Activated CD8-positive, alpha-beta memory T cell treated with anti-CD3 and anti-CD28 coated beads, Interleukin-2, amount 50 U/mL, for 24 hours (primary cell): ENCODE measurements around the gene EVL.
A peak's percentile ranks its signal among the peaks of the same experiment; 100 is the strongest.
"Not testable (repeated sequence)": the region's sequence is repeated elsewhere in the genome, so short reads cannot be mapped to it uniquely, and the experiment has no call there.

ENCODE experiments used
- DNase-seq: peaks from one replicate; pipeline ENCODE4 v3.0.0-alpha.2; 2020; ENCODE audit errors: extremely low read depth

The EVL gene, protein sequence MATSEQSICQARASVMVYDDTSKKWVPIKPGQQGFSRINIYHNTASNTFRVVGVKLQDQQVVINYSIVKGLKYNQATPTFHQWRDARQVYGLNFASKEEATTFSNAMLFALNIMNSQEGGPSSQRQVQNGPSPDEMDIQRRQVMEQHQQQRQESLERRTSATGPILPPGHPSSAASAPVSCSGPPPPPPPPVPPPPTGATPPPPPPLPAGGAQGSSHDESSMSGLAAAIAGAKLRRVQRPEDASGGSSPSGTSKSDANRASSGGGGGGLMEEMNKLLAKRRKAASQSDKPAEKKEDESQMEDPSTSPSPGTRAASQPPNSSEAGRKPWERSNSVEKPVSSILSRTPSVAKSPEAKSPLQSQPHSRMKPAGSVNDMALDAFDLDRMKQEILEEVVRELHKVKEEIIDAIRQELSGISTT

DNA sequence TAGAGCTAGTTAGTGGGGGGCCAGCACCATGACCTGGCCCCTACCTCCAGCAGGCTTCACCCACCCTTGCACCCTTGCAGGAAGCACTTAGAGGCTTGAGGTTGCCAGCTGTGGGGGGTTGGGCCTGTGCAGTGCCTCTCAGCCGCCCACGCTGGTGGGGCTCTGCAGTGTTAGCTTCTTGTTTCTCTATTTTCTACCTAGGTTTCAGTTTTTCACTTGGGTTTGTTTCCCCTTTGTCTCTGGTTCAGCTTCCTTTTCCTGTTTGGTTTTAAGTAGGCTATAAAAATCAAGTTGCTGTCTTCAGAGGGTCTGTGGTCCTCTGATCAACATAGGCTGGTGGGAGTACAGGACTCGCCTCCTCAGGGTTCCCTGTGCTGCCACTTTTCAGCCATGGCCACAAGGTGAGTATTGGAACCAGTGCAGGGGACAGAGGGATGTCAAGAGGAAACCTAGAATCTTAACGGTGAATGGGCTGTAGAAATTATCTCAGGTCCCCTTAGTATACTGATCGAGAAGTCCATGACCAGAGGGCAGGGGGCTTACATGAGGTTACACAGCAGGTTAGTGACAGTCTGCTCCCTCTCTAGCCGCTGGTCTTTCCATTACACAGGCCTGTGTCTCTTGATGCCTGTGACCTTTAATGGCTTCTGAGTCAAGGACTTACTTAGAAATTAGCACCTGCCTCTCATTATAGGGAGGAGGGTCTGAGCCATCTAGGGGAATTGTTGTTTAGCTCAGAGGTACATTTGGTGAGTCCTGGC, at the start of gene EVL:
TSS of gene EVL (plus strand) at position 312 of the 761 bp plus-strand sequence. CDS start at position 391, 79 bp downstream.
- peak; percentile 72 for DNase-seq

DNA sequence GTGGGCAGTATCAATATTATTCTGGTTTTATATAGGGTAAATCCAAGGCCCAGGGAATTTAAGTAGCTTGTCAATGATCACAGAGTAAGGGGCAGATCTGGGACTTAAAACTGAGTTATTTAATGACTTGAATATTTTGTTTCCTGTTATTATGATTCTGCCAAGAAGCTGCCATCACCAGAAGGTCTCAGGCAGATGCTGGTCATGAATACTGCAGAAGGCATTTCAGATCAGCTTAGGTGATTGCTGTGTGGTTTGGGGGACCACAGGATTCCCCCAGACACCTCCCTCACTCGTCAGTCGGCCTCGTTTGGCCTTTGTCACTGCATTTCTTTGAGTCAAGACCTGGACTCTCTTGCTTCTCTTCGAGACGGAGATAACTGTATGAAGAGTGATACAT, 47.7 kb upstream of the EVL start:
- no peak for DNase-seq

DNA sequence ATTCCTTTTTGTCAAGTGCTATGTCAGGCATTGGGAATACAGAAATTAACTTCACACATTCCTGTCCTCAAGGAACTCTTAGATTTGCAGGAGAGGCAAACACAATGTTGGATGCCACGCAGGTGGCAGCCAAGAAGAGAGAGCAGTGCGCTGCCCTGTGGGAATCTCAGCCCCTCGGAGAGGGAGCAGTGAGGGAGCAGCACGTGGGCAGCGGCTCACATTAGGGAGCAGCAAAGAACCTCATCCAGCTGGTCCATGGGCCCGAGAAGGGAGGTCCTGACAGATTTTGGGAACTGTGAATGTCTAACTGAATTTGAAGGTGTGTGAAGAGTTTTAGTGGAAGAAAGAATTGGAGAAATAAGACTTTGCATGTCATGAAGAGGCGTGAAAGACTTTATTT, 47.2 kb upstream of the EVL start:
- no peak for DNase-seq

DNA sequence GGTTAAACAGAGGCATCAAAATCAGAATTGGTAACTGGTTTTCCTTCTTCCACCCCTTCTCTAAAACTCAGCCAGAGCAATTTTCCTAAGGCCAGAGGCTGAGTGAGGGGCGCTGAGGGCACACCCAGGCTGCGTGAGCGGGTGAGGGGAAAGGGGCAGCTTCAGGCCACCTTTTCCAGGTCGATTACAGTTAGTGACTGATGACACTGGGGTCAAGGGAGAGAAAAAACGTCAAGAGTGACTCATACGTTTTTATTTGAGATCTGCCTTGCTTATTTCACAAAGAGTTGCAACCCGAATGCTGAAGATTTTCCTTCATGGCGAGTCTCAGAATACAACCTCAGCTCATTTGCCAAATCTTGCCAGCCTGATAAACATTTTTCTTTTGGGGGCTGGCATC, 46.7 kb upstream of the EVL start:
- no peak for DNase-seq

DNA sequence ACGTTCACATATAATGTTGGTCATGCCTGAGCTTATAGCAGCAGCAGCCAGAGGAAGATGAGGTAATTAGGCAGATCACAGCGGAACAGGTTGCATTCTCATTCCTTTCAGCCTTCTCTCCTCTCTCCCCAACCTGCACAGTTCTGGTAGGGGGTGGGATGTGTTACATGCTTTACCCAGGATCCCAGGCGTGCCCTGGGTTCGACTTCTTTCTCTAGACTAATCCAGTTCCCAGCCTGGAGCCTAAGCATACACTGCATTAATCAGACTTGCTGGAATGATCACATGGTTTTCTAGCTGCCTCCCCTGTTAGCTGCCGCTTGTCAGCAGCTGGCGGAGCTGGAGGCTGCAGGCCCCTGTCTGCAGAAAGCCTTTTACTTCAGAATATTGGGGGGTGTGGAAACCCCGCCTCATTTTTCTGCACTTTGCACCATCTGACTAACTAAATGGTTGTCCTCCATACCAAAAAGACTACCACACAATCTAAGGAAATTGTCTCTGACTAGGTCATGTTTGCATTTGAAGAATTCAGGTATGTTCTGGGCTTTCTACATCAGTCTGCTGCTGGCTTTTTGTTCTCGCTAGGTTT, 46.0 kb upstream of the EVL start:
- DNase-seq, result no peak

DNA sequence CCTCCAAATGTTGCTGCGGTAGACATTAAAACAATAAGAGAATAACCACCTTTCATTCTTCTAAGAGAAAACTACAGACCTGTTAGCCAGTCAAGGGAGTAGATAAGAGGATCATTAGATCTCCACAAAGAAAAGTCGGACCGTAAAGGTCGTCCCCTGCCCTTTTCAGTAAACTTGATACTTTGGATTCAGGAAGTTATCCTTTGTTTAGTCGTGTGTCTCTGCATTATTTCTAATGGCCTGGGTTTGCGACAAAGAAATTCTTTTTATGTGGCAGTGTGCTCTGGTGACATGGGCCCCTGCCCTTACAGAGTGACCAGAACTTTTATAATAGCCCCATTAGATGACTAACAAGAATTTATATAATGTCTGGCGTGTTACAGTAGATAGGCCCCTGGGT, 44.6 kb upstream of the EVL start:
- DNase-seq, result no peak

DNA sequence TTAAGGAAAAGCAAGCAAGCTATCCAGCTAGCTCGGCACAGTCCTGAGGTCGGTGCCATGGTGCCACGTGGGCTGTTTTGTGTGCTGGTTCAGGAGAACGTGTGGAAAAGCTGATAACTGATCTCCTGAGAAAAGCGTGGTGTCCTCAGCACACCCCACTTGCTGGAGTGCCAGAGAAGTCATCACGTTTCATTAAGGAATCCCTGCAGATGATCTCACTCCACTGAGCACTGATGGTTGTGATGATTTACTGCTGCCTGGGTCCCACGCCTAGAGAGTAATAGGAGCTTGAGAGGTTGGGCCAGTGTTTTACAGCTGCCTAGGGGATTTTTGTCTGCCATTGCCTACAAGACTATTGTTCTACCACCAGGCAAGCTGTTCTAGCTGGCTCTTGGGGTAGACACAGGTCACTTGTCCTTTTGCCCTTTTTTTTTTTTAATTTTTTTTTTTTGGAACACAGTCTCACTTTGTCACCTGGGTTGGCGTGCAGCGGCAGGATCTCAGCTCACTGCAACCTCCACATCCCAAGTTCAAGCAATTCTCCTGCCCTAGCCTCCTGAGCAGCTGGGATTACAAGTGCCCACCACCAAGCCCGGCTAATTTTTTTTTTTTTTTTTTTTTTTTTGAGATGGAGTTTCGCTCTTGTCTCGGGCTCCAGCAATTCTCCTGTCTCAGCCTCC, 42.3 kb upstream of the EVL start:
- no peak for DNase-seq

DNA sequence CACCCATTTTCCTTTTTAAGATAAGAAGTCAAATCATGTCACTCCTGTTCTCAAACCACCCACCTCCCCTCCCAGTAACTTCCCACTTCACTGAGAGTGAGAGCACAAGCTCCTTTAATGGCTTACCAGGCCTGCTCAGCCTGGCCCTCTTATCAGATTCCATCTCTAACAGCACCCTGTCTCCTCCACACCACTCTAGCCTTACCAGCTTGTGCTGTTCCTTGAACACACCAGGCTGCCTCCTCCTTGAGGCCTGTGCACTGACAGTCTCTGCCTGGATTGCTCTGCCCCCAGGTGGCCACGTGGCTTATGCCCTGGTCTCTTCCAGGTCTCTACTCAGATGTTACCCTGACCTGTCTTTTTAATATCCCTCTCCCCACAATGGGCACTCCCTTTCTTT, 40.1 kb upstream of the EVL start:
- DNase-seq, result no peak

DNA sequence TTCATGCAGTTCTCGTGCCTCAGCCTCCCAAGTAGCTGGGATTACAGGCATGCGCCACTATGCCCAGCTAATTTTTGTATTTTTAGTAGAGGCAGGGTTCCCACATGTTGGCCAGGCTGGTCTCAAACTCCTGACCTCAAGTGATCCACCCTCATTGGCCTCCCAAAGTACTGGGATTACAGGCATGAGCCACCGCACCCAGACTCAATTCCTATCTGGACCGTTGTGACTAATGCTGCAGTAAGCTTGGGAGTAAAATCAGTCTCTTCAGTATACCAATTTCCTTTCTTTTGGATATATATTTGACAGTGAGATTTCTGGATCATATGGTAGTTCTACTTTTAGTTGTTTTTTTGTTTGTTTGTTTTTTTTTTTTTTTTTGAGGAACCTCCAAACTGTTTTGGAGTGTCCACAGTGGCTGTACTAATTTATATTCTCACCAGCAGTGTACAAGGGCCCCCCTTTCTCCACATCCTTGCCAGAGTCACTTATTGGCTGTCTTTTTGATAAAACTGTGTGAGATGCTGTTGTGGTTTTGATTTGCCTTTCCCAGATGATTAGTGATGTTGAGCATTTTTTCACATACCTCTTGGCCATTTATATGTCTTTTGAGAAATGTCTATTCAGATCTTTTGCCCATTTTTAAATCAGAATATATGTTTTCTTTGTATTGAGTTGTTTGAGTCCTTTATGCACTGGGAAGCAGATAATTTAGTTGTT, 37.3 kb upstream of the EVL start:
- DNase-seq, result no peak

DNA sequence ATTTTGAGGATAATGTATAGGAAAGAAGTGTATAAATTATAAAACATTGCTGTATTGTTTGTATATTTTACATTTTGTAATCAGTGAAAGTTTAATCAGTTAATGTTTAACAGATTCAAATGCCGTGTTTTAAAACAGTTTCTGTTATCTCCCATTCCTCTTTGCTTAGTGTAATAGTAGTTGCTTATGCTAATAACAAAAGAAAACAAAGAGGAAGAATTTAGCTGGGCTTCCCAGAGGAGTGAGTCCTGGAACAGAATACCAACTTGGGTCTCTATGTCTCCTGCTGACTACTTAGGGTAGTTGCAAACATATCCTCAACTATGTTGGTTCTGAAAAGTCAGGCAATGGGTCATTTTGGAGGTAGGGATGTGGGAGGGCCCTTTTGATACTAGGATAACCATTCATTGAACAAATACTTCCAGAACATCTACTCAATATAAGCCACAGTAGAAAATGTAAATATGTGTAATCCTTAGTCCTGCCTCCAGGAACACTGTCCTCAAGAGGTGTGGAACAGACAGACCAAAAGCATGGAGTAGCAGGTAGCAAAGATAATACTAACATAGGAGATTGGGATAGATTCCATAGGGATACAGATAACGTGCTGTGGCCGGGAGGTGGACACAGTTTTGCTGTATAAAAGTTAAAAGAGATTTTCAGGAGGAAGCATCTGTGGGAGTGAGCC, 36.1 kb upstream of the EVL start:
- no peak for DNase-seq

DNA sequence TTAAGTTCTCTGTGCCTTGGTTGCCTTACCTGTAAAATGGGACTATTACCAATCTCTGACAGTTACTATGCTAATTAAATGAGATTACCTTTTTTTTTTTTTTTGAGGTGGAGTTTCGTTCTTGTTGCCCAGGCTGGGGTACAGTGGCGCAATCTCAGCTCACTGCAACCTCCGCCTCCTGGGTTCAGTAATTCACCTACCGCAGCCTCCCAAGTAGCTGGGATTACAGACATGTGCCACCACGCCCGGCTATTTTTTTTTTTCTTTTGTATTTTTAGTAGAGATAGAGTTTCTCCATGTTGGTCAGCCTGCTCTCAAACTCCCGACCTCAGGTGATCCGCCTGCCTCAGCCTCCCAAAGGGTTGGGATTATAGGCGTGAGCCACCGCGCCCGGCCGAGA, 35.2 kb upstream of the EVL start:
- DNase-seq, result not testable (repeated sequence)

DNA sequence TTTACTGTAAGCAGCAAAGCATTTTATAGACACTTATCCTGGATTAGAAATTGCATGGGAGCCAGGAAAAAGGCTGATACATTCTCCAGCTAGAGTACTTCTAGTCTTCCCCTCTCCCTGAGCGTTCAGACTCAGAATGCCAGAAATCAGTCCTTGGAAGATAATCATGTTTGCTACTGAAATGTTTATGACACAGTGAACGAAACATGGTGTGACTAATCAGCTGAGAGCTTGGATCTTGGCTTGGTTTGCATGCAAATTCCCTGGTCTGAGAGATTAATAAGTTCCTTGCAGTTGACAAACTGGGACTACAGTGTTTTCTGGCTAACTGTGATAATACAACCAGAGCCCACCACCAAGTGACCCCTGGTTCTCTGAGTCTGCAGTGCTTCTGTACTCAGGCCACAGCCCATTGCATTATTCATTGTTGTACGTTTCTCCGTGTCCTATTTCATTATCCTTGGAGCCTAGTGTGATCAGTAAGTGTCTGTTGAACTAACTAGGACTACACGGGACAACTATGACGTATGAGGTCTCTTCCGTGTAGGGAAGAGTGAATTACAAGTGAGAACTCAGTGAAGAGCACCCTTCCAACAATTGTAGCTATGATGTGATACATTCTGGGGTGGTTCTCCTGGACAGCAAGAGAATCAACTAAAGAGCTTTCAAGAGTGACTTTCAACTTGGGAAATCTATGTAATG, 34.6 kb upstream of the EVL start:
- no peak for DNase-seq

DNA sequence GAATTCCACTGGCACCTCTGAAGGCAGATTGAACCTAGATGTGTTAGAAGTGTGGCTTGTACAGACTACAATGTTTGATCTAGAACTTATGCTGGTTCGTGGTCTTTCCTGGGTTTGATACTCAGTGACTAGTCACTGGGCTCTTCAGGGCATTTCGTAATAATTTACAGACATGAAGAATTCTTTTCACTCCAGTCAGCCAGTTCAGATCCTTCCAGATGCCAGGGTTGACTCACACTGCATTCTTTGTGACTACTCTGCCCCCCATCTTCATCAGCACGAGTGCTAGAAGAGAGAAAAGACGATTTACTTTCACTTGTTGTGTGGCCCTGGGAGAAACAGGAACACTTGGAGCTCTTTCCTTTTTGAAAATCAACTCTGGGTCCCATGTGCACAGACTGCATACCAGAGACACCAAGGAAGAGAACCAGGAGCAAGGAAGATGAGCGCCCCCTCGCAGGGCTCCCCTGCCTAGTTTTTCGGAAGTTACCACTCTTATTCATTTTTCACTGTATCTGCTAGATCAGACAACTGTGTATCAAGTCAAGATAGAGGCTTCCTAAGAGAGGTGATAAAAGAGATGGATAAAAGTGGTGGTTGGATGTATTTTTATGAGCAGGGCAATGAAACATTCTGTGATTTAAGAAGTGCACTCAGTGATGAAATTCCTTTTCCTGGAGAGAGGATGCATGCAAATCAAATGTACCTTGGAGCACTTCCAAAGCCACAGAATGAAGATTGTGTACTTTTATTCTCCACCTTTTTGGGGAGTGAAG, 33.5 kb upstream of the EVL start:
- no peak for DNase-seq

DNA sequence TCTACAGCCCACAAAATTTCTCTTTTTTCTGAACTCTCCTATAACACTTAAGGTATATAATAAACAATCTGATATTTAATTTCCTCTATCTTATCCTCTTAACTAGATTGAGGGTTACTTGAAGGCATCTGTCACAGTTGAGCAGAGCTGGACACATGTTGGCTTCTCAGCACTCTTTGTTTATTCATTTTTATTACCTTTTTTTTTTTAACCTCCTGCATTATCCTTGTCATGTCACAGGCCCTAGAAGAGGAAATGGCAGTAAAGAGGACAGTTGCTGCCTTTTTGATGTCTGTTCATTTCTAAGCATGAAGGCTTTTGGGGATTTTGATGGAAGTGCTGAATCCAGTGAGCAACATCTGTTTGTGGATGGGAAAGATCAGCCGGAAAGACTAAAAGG, 32.5 kb upstream of the EVL start:
- no peak for DNase-seq

DNA sequence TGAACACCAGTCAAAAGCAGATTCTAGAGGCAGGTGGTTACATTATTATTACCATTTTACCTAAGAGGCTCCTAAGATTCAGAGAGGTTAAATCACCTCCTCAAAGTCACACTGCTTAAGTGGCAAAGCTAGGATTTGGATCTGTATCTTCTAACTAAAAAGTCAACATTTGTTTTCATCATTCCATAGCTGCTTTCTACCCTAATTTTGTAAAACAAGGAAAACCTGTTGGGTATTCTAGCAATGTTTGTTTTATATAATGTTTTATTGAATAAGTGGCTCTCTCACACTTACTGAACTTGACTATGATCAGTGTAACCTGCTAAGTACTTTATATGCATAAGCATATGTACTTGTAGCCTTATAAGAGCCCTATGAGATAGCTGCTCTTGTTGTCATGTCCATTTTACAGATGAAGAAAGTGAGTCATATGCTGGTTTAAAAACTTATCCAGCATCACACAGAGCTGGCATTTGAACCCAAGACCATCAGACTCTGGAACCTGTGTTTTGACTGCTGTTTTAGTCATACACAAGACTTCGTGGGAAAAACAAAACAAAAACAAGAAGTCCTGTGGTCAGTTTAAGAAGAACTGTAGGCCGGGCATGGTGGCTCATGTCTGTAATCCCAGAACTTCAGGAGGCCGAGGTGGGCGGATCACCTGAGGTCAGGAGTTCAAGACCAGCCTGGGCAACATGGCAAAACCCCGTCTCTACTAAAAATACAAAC, 31.7 kb upstream of the EVL start:
- no peak for DNase-seq

DNA sequence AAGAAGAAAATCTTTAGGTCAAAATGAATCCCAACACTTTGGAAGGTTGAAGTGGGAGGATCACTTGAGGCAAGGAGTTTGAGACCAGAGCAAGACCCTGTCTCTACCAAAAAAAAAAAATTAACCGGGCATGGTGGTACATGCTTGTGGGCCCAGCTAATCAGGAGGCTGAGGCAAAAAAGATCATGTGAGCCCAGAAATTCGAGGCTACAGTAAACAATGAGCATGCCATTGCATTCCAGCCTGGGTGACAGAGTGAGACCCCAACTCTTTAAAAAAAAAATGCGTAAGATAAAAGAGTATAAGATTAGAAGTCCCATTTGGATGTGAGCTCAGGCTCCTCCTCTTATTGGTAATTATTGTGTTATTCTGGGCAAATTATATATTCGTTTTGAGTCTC, 30.8 kb upstream of the EVL start:
- no peak for DNase-seq

DNA sequence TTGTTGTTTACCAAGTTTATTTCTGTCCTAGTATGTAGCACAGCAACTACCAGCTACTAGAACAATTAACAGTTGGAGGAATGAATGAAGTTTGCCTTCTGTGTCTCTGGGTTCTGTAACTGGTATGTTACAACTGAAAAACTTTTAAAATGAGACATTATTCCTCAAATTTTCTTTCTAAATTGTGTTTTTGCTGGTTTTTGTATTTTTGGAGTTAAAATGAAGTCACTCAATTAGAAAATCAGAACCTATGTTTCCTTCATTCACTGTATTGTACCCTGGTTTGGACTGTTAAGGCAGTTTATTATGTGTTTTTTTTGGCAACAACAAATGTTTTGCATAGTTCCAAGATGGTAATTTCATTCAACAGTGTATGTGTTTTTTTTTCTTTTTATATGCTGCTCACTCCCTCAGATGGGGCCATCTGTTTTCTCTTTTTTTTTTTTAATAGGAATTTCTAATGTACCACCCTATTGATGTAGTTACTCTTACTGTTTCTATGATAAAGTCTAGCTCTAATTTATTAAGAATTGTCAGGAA, 30.2 kb upstream of the EVL start:
- no peak for DNase-seq

DNA sequence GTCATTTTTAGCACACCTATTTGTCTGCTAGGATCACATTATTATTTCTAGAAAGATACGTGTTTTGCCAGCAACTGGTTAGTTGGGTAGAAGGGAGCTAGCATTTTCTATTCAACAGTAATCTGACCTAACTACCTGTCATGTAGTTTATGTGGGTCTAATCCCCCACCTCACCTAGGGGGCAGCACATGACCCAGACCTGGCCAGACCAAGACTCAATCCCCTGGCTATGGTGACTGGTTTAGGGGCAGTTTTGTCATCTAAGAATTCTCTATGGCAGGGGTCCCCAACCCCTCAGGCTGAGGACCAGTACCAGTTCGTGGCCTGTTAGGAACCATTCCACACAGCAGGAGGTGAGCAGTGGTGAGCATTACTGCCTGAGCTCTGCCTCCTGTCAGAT, 29.5 kb upstream of the EVL start:
- no peak for DNase-seq

DNA sequence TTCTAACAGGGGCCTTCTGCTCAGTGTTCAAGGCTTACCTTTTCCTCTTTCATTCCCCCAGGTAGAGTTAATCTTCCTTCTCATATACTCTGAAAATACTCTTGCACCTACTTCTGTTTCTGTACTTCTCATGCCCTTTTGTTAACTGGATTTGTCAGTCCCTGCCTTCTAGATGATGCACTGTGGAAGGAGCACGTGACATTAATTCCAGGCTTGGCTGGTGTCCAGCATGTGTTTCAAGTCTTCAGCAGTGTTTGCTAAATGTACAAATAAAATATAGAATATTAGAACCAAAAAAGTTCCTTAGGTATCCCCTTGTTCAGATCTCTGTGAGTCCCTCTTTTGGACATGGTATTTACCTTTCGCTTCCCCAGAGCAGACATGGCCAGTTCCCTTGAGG, 27.9 kb upstream of the EVL start:
- DNase-seq, result no peak
